Islet of Langerhans (tissue), 1 donor: ENCODE data around the gene EFNB3.

Experiments
- FAIRE-seq: peaks from one replicate; lab custom pipeline; 2011; peaks lifted over from hg19 to GRCh38; lab: Jason Lieb, UNC

The EFNB3 gene

GRCh38 chr17:7700510-7700909 lies 4.5 kb upstream of the EFNB3 start:
- FAIRE-seq: no peak

DNA sequence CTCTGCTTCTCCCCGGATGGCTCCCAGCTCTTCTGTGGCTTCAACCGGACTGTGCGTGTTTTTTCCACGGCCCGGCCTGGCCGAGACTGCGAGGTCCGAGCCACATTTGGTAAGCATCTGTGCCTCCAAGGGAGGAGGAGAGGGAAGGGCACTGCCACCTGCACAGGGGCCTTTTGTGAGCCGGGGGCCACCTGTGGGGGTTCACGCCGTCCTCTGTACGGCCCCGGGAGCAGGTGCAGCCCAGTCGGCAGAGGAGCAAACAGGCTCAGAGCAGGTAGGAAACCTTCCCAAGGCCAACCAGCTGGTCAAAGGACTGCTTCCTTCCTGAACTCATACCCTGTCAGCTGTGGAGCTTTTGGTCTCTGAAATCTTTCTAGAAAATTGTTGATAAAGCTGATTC lies 3.3 kb upstream of the EFNB3 start:
- no peak for FAIRE-seq

DNA sequence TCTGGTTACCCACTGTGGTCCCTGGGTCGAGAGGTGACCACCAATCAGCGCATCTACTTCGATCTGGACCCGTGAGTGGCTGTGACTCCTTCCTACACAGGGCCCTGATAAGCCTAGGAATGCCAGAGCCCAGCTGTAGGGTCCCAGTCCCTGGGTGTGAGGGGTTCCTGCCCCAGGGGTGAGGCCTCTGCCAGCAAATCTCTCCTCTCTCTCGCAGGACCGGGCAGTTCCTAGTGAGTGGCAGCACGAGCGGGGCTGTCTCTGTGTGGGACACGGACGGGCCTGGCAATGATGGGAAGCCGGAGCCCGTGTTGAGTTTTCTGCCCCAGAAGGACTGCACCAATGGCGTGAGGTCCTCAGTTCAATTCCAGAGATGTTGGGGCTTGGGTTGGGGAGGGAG lies 2.2 kb upstream of the EFNB3 start:
- FAIRE-seq: no peak

DNA sequence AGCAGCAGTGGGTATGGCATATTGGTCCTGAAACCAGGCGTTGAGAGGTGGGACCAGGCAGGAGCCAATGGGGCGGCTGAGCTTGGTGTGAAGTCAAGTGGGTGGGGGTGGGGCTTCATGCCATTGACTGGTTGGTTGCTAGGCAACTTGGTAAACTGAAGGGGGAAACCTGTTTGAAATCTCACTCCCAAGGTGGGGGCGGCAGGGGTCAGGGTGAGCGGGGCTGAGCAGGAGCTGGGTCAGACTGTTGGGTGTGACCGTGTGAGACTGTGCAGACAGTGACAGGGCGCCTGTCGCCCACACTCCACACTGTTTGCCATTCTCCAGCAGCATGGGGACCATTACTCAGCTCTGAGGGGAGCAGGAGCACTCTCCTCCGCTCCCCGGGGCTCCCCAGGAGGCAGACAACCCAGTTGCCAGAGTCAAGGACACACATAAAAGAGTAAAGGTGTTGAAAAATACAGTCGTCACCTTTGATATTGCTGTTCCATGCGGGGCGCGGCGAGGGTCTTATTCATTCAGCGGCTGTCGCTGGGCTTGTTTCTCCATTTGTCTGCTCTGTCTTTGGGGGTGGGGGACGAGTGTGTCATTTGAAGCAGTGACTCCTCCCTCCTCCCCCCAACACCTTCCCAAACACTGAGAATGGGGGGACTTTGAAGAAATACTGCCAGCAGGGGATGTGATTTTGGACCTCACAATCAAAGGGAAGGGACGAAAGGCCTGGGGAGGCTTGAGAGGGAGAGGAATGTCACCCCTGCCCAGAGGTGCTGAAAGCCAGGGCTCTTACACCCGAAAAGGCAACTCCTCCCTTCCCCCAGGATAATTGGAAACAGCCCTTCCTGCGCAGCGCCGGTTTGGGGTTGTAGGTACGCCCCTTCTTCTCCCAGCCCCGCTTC lies 1.2 kb upstream of the EFNB3 start:
- FAIRE-seq: no peak

DNA sequence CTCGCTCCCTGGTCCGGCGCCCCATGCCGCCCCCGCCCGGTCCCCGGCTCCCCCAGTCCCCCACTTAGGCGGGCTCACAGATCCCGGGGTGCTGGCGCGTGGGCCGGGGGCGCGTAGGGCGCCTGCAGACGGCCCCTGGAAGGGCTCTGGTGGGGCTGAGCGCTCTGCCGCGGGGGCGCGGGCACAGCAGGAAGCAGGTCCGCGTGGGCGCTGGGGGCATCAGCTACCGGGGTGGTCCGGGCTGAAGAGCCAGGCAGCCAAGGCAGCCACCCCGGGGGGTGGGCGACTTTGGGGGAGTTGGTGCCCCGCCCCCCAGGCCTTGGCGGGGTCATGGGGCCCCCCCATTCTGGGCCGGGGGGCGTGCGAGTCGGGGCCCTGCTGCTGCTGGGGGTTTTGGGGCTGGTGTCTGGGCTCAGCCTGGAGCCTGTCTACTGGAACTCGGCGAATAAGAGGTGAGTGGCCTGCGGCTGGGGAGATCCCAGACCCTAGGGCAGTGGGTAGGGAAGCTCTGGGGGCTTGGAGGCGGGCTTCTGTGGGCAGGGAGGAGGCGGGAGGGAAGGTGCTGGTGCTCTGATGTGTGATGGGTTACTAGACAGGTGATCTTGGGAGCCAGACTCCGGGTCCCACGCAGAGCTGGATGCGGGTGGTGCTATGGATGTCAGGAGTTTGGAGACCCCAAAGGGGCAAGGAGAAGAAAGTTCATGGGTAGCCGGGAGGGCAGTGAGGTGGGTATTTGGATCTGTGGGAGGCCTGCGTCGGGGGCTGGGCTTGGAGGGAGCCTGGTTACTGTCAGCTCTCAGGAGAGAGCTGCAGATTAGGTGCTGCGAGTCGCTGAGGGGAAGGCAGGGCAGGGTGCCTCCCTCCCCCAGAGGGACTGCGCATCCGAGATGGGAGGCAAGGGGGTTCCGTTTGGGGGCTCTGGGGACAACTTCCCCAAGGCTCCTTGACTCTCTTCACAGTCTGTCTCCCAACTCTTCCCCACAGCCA lies 560 bp downstream of the EFNB3 start:
- FAIRE-seq: no peak

DNA sequence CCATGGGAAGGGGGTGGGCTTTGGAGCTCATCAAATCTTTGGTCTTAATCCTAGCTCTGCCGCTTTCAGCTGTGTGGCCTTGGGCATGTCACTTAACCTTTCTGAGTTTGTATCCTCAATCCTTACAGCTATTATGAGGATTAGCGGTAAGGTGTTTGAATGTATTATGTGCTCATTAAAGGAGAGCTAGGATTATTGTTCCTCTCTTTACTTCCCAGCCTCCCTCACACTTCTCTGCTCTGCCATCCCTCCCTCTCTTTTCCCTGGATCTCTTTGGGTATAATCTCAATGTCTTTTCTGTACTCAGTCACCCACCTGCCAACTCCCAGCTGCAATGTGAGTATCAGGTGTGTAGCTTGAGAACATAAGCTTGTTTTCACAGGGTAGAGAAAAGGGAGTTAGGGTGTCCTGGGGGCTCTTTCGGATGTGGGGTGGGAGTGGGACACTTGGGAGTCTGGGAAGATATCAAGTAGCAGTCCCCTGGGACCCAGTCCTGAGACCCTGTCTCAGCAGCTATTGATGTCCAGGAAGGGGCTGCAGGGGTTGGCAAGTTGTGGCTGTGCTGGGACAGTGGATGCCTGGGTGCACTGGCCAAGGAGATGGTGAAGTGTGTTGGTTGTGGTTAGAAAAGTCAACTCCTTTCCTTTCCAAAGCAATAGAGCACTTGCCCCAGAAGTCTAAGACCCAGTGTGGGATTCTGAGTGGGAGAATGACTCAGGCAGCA lies 1.8 kb downstream of the EFNB3 start:
- FAIRE-seq: no peak

GRCh38 chr17:7707446-7707845 lies 2.4 kb downstream of the EFNB3 start:
- no peak for FAIRE-seq

- no peak for FAIRE-seq
Measured at GRCh38 chr17:7707858-7708750, 3.1 kb downstream of the EFNB3 start.

- no peak for FAIRE-seq
Measured at GRCh38 chr17:7709031-7709430, 4.0 kb downstream of the EFNB3 start.

GRCh38 chr17:7710301-7710700 lies 5.3 kb downstream of the EFNB3 start:
- FAIRE-seq: no peak

DNA sequence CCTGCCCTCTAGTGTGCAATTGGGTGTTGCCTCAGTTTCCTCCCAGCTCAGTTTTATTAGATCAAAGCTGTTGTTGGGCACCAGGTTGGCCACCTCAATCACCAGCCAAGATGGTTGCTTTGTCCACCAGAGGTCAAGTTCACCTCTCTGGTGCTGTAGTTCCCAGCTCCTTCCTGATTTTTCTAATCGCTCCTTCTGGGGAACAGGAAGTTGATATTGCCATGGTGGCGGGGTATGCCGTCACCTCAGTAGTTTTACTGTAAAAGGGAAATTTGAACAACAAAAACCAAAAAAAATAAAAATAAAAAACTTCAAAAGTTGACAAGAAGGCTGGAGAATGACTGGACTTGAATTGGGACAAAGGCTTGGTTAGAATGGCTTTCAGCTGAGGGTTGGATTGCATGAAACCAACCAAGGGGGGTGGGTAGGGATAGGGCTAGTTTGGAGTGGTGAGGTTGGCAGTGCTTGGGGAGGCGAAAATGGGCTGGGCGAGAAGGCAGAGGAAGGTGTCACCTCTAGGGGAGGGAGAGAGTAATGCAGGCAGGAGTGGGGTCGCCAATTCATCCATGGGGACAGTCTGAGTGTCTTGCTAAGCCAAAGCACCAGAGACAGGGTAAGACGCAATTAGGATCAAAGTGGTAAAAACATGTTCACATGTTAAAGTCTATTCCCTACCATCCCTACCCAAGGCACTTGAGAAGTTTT lies 6.2 kb downstream of the EFNB3 start:
- no peak for FAIRE-seq

DNA sequence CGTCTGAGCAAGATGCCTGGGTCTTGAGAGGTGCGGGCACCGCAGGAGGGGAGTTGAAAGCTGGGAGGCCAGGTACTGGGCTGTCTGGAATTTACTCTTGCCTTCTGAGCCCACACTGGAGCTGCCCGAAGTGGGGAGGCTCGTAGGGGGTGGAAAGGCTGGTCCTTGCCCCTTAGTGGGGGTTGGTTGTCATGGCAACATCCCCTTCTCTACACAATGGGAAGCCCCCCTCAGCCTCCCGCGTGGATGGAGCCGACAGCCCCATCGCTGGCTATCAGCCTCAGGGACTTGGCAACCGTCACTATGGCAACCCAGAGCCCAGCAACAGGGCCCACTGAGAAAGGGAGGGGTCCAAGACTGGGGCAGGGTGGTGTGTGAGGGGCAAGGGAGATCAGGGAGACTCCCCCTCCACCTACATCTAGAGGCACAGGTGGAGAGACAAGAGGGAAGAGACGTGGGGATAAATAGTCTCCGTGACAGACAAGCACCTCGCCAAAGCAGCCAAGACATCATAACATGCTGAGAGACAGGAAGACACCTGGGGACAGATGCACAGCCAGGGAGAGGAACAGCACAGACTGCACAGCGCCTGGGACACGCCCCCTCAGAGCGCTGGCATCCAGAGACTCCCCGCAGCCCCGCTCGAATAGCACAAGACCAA lies 7.2 kb downstream of the EFNB3 start:
- no peak for FAIRE-seq

GRCh38 chr17:7713782-7714181 lies 8.8 kb downstream of the EFNB3 start:
- no peak for FAIRE-seq

GRCh38 chr17:7714721-7715594 lies 10.0 kb downstream of the EFNB3 start:
- FAIRE-seq: no peak

GRCh38 chr17:7715936-7716886 lies 11.2 kb downstream of the EFNB3 start:
- FAIRE-seq: no peak

GRCh38 chr17:7716901-7717755 lies 12.1 kb downstream of the EFNB3 start, which contains the start of gene DNAH2:
Gene DNAH2 (plus strand): TSS chr17:7717744. CDS start chr17:7719735, 1,991 bp downstream.
- no peak for FAIRE-seq
